ENCODE measurements around the gene CACNA2D4. TPM values are rescaled to one million over a fixed set of nuclear protein-coding genes. Genes with fewer than 3 reads are reported as not detected.

CACNA2D4 gene
- total and polyA plus RNA-seq, 2 donors (not counting 3 experiments of a cell fraction or from before 2014, with no cell fraction given) = 0.58 to 0.73 TPM

GRCh38 chr12:1839956-1840951 lies 78.2 kb downstream of the CACNA2D4 start:
- H3K4me1 ChIP-seq (ENCODE audit: control insufficient read depth, extremely low read depth, insufficient read depth, low read length) = no peaks in the 10 kb centered on the region
- intact Hi-C loops (cut with micrococcal nuclease) = no loop called here
- BruUV-seq (replicated peaks) = no TSS peak
- H2AFZ ChIP-seq (ENCODE audit: low read depth, low read length) = no peak overlapping the region
- DNase-seq (ENCODE audit: low read depth, low spot score) = no peak
- FAIRE-seq = no peak
- H3K9me1 ChIP-seq (replicated peaks; ENCODE audit: control insufficient read depth, extremely low read depth, insufficient read depth, low read length) = no peaks in the 10 kb centered on the region
- no peaks in the 10 kb centered on the region for H3K79me2 ChIP-seq (ENCODE audit: control insufficient read depth, insufficient read depth, low read length)
- no peak overlapping the region for H3K4me3 ChIP-seq (replicated peaks in 1 of 3; ENCODE audit: insufficient read depth in 1 of 3, low read depth in 1 of 3, low read length in 3 of 3)
- no peak overlapping the region for H3K27ac ChIP-seq (ENCODE audit: insufficient read depth, low read depth, low read length)
- CTCF ChIA-PET = interaction anchor here (0.6 to 1.2 kb wide), 2 partner anchors 100 to 944 kb away, joined by 3 to 6 read pairs; no protein-coding TSS in a partner anchor
- POLR2A ChIA-PET = no interaction called here
- no peak overlapping the region for H3K4me2 ChIP-seq (ENCODE audit: insufficient read depth, low read length)
- H3K9ac ChIP-seq (replicated peaks; ENCODE audit: extremely low read depth, insufficient read depth, low read length) = no peak overlapping the region
- H3K9me3 ChIP-seq (replicated peaks; ENCODE audit: control insufficient read depth, insufficient read depth, low read length) = no peaks in the 10 kb centered on the region
- no peaks in the 10 kb centered on the region for H3K36me3 ChIP-seq (ENCODE audit: control insufficient read depth in 2 of 2, extremely low read depth in 1 of 2, insufficient read depth in 2 of 2, low read length in 2 of 2)
- dilution Hi-C loops (cut with MboI; ENCODE audit: extremely low pct_ligation_motif_present, low sequenced_read_pairs) = no loop called here
- no peak for TF ChIP-seq GATA2 (IDR thresholded peaks at IDR 0.05; ENCODE audit: insufficient read depth, insufficient read length, low read depth, low read length)
- TF ChIP-seq POLR2AphosphoS5 (IDR thresholded peaks at IDR 0.05; ENCODE audit: insufficient read depth, low read depth, low read length) = no peak
- TF ChIP-seq CTCF (IDR thresholded peaks at IDR 0.05; ENCODE audit: extremely low read depth in 1 of 2, insufficient read depth in 1 of 2, low read depth in 1 of 2, low read length in 2 of 2) = no peak
- TF ChIP-seq MYC (IDR thresholded peaks at IDR 0.05; ENCODE audit: low read depth, low read length) = no peak
- TF ChIP-seq EZH2 (IDR thresholded peaks at IDR 0.05; ENCODE audit: borderline replicate concordance, low read depth, low read length, severe bottlenecking) = no peak
- no peak for TF ChIP-seq POLR2A (IDR thresholded peaks at IDR 0.05; ENCODE audit: low read depth, low read length)
- no peak for TF ChIP-seq FOS (IDR thresholded peaks at IDR 0.05; ENCODE audit: borderline replicate concordance, insufficient read depth, low read length)
- no peaks in the 10 kb centered on the region for H4K20me1 ChIP-seq (replicated peaks; ENCODE audit: control insufficient read depth, extremely low read depth, insufficient read depth, low read length)
- no peaks in the 10 kb centered on the region for H3K27me3 ChIP-seq (ENCODE audit: control insufficient read depth in 2 of 2, insufficient read depth in 2 of 2, low read length in 2 of 2)

Measured in endothelial cell of umbilical vein (primary cell).